ENCODE data around the gene CNKSR3. TPM values are rescaled to one million over a fixed set of nuclear protein-coding genes. Genes with fewer than 3 reads are reported as not detected.

The CNKSR3 gene
- total RNA-seq, 1 donor from 2014 or later = 11.8 TPM

GRCh38 chr6:154361476-154361875 is 149.0 kb downstream of the CNKSR3 start:
- Histone ChIP-seq H3K9me3 (no peaks in the 10 kb centered on the region), H3K4me3 (no peak overlapping the region), H3K4me1 (no peaks in the 10 kb centered on the region), H3K36me3 (no peaks in the 10 kb centered on the region), H3K27ac (no peak overlapping the region), H3K27me3 (no peaks in the 10 kb centered on the region)
- TF ChIP-seq CTCF (IDR thresholded peaks at IDR 0.05) = no peak
- intact Hi-C loops (cut with DNase I) = no loop called here
- DNase-seq (no peak), ATAC-seq (no peak)

GRCh38 chr6:154360476-154360875 is 150.0 kb downstream of the CNKSR3 start:
- TF ChIP-seq CTCF (IDR thresholded peaks at IDR 0.05) = no peak
- Histone ChIP-seq H3K27ac (no peak overlapping the region), H3K27me3 (no peaks in the 10 kb centered on the region), H3K4me3 (no peak overlapping the region), H3K4me1 (no peaks in the 10 kb centered on the region), H3K9me3 (no peaks in the 10 kb centered on the region), H3K36me3 (no peaks in the 10 kb centered on the region)
- intact Hi-C loops (cut with DNase I) = no loop called here
- no peak for DNase-seq
- ATAC-seq = no peak

DNA sequence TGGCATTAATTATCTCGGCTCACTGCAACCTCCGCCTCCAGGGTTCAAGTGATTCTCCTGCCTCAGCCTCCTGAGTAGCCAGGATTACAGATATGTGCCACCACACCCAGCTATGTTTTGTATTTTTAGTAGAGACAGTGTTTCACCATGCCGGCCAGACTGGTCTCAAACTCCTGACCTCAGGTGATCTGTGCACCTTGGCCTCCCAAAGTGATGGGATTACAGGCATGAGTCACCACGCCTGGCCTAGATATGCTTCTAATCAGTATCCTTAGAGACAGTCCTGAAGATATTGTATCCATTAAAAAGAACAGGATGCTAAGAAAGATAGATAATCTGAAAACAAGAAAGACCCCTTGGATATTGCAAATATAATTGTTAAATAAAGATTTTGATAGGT is 150.8 kb downstream of the CNKSR3 start:
- no peak for ATAC-seq
- intact Hi-C loops (cut with DNase I) = no loop called here
- no peak for DNase-seq
- Histone ChIP-seq H3K27ac (no peak overlapping the region), H3K4me1 (peaks cover under 1% of the 10 kb centered on the region), H3K27me3 (no peaks in the 10 kb centered on the region), H3K9me3 (no peaks in the 10 kb centered on the region), H3K36me3 (no peaks in the 10 kb centered on the region), H3K4me3 (no peak overlapping the region)
- TF ChIP-seq CTCF (IDR thresholded peaks at IDR 0.05) = no peak

GRCh38 chr6:154359161-154359574 is 151.3 kb downstream of the CNKSR3 start:
- TF ChIP-seq CTCF (IDR thresholded peaks at IDR 0.05) = no peak
- Histone ChIP-seq H3K36me3 (no peaks in the 10 kb centered on the region), H3K27me3 (no peaks in the 10 kb centered on the region), H3K4me3 (peak overlapping the region; percentile 2), H3K27ac (no peak overlapping the region), H3K9me3 (no peaks in the 10 kb centered on the region), H3K4me1 (peaks cover 2% of the 10 kb centered on the region)
- DNase-seq = no peak
- ATAC-seq = peak; percentile 21
- intact Hi-C loops (cut with DNase I) = no loop called here

- intact Hi-C loops (cut with DNase I) = no loop called here
Measured at GRCh38 chr6:154358019-154358545, 152.4 kb downstream of the CNKSR3 start.

More at GRCh38 chr6:154358019-154358545, 152.4 kb downstream of the CNKSR3 start:
- no peak for TF ChIP-seq CTCF (IDR thresholded peaks at IDR 0.05)
- H3K27ac ChIP-seq = no peak overlapping the region
- peaks cover 2% of the 10 kb centered on the region for H3K4me1 ChIP-seq
- no peaks in the 10 kb centered on the region for H3K36me3 ChIP-seq
- no peak for DNase-seq
- H3K27me3 ChIP-seq = no peaks in the 10 kb centered on the region
- no peak overlapping the region for H3K4me3 ChIP-seq
- no peaks in the 10 kb centered on the region for H3K9me3 ChIP-seq
- ATAC-seq = no peak
